Activated CD4-positive, alpha-beta T cell treated with anti-CD3 and anti-CD28 coated beads, Interleukin-2, amount 50 U/mL, for 4 hours (primary cell): ENCODE data around the gene LDB1.
A peak's percentile ranks its signal among the peaks of the same experiment; 100 is the strongest.

Experiments
- DNase-seq, 2 experiments: peaks; one replicate each; pipeline ENCODE4 v3.0.0-alpha.2; 2020

Gene LDB1

GRCh38 chr10:102134416-102134815 is 14.2 kb upstream of the LDB1 start:
- DNase-seq: no peak

- DNase-seq: peak; percentile 61 to 67
Observed at GRCh38 chr10:102133373-102134195, 13.4 kb upstream of the LDB1 start.

- DNase-seq: peak; percentile 96 to 98
Observed at GRCh38 chr10:102132563-102133372, 12.6 kb upstream of the LDB1 start, which contains the start of gene PPRC1. PPRC1 (plus strand) TSS chr10:102133040; CDS start chr10:102133069, 29 bp downstream.

GRCh38 chr10:102132193-102132562 is 12.0 kb upstream of the LDB1 start:
- DNase-seq: no peak

- no peak for DNase-seq
Observed at GRCh38 chr10:102131286-102132170, 11.4 kb upstream of the LDB1 start.

- no peak for DNase-seq
Observed at GRCh38 chr10:102123223-102123622, 3.1 kb upstream of the LDB1 start.

- DNase-seq: no peak
Observed at GRCh38 chr10:102122450-102122849, 2.3 kb upstream of the LDB1 start.

GRCh38 chr10:102121739-102122372 is 1.7 kb upstream of the LDB1 start:
- DNase-seq: no peak

GRCh38 chr10:102120991-102121738 is 997 bp upstream of the LDB1 start:
- DNase-seq: no peak

GRCh38 chr10:102119417-102120141 is 589 bp downstream of the LDB1 start:
- DNase-seq: peak in 1 of 2 experiments; percentile 30

GRCh38 chr10:102118867-102119266 is 1.3 kb downstream of the LDB1 start:
- DNase-seq: no peak

GRCh38 chr10:102117391-102118159 is 2.6 kb downstream of the LDB1 start:
- peak; percentile 54 to 56 for DNase-seq

GRCh38 chr10:102116656-102117055 is 3.5 kb downstream of the LDB1 start:
- no peak for DNase-seq

GRCh38 chr10:102115775-102116174 is 4.4 kb downstream of the LDB1 start:
- DNase-seq: no peak

- peak; percentile 79 to 81 for DNase-seq
Observed at GRCh38 chr10:102114861-102115618, 5.1 kb downstream of the LDB1 start.

GRCh38 chr10:102113956-102114857 is 6.0 kb downstream of the LDB1 start:
- no peak for DNase-seq

- no peak for DNase-seq
Observed at GRCh38 chr10:102113261-102113955, 6.8 kb downstream of the LDB1 start.
